GM18507 (cell line): ENCODE results near the gene GGA3.
"Not testable (repeated sequence)": the region's sequence is repeated elsewhere in the genome, so short reads cannot be mapped to it uniquely, and the experiment has no call there.

ENCODE experiments used
- DNase-seq: peaks from one replicate; pipeline ENCODE4 v3.0.0; 2011; ENCODE audit warnings: low read depth; ENCODE audit not compliant: insufficient read length; ENCODE audit errors: extremely low spot score
- FAIRE-seq: peaks from 2 replicates; lab custom pipeline; 2011; peaks lifted over from hg19 to GRCh38; lab: Jason Lieb, UNC

The GGA3 gene

GRCh38 chr17:75277664-75278071, 16.3 kb upstream of the GGA3 start:
- FAIRE-seq (no peak), DNase-seq (no peak)

- FAIRE-seq (no peak), DNase-seq (no peak)
These were observed 12.7 kb upstream of the GGA3 start for GRCh38 chr17:75273977-75274708.

- no peak for FAIRE-seq
These were observed 11.4 kb upstream of the GGA3 start for GRCh38 chr17:75272848-75273184.

GRCh38 chr17:75271955-75272847, 10.8 kb upstream of the GGA3 start:
- FAIRE-seq (no peak), DNase-seq (no peak)

More at GRCh38 chr17:75272848-75273184, 11.4 kb upstream of the GGA3 start:
- no peak for DNase-seq

GRCh38 chr17:75271233-75271954, 10.0 kb upstream of the GGA3 start:
- peak; percentile 78 for FAIRE-seq
- peak; percentile 91 for DNase-seq

GRCh38 chr17:75270966-75271232, 9.5 kb upstream of the GGA3 start, which contains the start of gene MIF4GD:
TSS of gene MIF4GD (minus strand) at chr17:75271231. CDS start at chr17:75270195, 1,036 bp downstream.
- FAIRE-seq (no peak), DNase-seq (no peak)

- FAIRE-seq: peak; percentile 63
- peak; percentile 47 for DNase-seq
These were observed 9.0 kb upstream of the GGA3 start for GRCh38 chr17:75270218-75270965.

- FAIRE-seq (no peak), DNase-seq (no peak)
These were observed 8.4 kb upstream of the GGA3 start for GRCh38 chr17:75269844-75270217.

- no peak for DNase-seq
- FAIRE-seq: no peak
These were observed 6.2 kb upstream of the GGA3 start for GRCh38 chr17:75267411-75268232.

- DNase-seq (no peak), FAIRE-seq (no peak)
These were observed 5.7 kb upstream of the GGA3 start for GRCh38 chr17:75267153-75267410.

GRCh38 chr17:75266316-75267152, 5.1 kb upstream of the GGA3 start:
- FAIRE-seq (no peak), DNase-seq (no peak)

GRCh38 chr17:75265614-75266315, 4.4 kb upstream of the GGA3 start:
- no peak for FAIRE-seq
- no peak for DNase-seq

GRCh38 chr17:75263055-75263454, 1.6 kb upstream of the GGA3 start:
- DNase-seq: no peak
- FAIRE-seq: no peak

GRCh38 chr17:75262112-75262606, 753 bp upstream of the GGA3 start:
- FAIRE-seq: no peak
- DNase-seq: no peak

- DNase-seq (no peak), FAIRE-seq (no peak)
These were observed 618 bp downstream of the GGA3 start for GRCh38 chr17:75260641-75261335.

- FAIRE-seq, DNase-seq: not testable (repeated sequence)
These were observed 4.2 kb downstream of the GGA3 start for GRCh38 chr17:75257228-75257627.
